Upper lobe of left lung (tissue), 6 donors: ENCODE measurements around the gene MFRP. TPM values are rescaled to one million over a fixed set of nuclear protein-coding genes. Genes with fewer than 3 reads are reported as not detected.

Source experiments
- ATAC-seq, 2 donors: fragments of 200-7000 bp; cut with Tn5 transposase; one replicate each; pipeline ENCODE4 v1.9.1; 2022; ENCODE audit warnings: mild to moderate bottlenecking in 2 of 2, moderate library complexity in 2 of 2; ENCODE audit not compliant: low FRiP score in 2 of 2
- DNase-seq, 2 donors: peaks; one replicate each; pipeline ENCODE4 v3.0.0-alpha.2; 2019 to 2020
- H3K27ac ChIP-seq, 4 donors: fragments of 200-600 bp; sonication (generic); one replicate each; pipeline ENCODE4 v1.5.1; 2016 to 2019
- H3K27me3 ChIP-seq, 4 donors: fragments of 200-600 bp; sonication (generic); one replicate each; pipeline ENCODE4 v1.5.1; 2017 to 2019
- H3K36me3 ChIP-seq, 4 donors: fragments of 200-600 bp; sonication (generic); one replicate each; pipeline ENCODE4 v1.5.1; 2016 to 2019
- H3K4me1 ChIP-seq, 4 donors: fragments of 200-600 bp; sonication (generic); one replicate each; pipeline ENCODE4 v1.5.1; 2018 to 2019
- H3K4me3 ChIP-seq, 4 donors: fragments of 200-600 bp; sonication (generic); one replicate each; pipeline ENCODE4 v1.5.1; 2017 to 2019; ENCODE audit warnings: mild to moderate bottlenecking in 2 of 4, moderate library complexity in 1 of 4
- H3K9me3 ChIP-seq, 4 donors: fragments of 200-600 bp; sonication (generic); one replicate each; pipeline ENCODE4 v1.5.1; 2018 to 2019
- EP300 ChIP-seq, 4 donors: sonication (generic); formaldehyde crosslinking; IDR thresholded peaks; one replicate each; pipeline ENCODE4 v1.5.1; 2017; ENCODE audit warnings: antibody characterized with exemption in 4 of 4, control low read depth in 2 of 4
- POLR2A ChIP-seq, 4 donors: fragments of 450-650 bp; IDR thresholded peaks; one replicate each; pipeline ENCODE4 v1.5.1; 2016 to 2017; ENCODE audit warnings: antibody characterized with exemption in 4 of 4, mild to moderate bottlenecking in 2 of 4
- POLR2AphosphoS5 ChIP-seq, 2 donors: sonication (generic); formaldehyde crosslinking; IDR thresholded peaks; one replicate each; pipeline ENCODE4 v1.5.1; 2017; ENCODE audit warnings: antibody characterized with exemption in 2 of 2
- WGBS, 2 donors: methylation state at CpG; one replicate each; pipeline ENCODE4 v1.1.5; 2017 to 2018; 5-methylcytosine and 5-hydroxymethylcytosine counted together
- total RNA-seq, 6 donors: library from RNA; depleted of rRNA in 4 of 6; stranded (reverse); fragments of >200 nt in 4 of 6; gene quantifications; one replicate each; pipeline versions ENCODE4 v1.1.0 to v1.2.1, GENCODE V29; 2016 to 2021
- TF ChIP-seq, protein P1 (sequence below), 6 experiments: fragments of 450-650 bp in 4 of 6; fragments of 200-600 bp in 2 of 6; sonication (generic) in 2 of 6; IDR thresholded peaks; one replicate each; pipeline ENCODE4 v1.5.1; 2016 to 2019; ENCODE audit warnings: antibody characterized with exemption in 6 of 6
- donor health status: DM: no; HTN: no; CAD: no; lungs with moderate emphysema.
- donor health status: DM: no; HTN: yes; CAD: no; lungs with severe emphysema.

The MFRP gene
- total RNA-seq, 6 donors from 2014 or later, result not detected

GRCh38 chr11:119373059-119373920, 26.8 kb upstream of the MFRP start:
- no peaks in the 10 kb centered on the region for H3K27me3 ChIP-seq
- H3K4me1 ChIP-seq, result peaks cover 30 to 44% (median 40%) of the 10 kb centered on the region in 4 donors
- H3K27ac ChIP-seq, result no peak overlapping the region
- H3K9me3 ChIP-seq, result no peaks in the 10 kb centered on the region
- H3K36me3 ChIP-seq, result no peaks in the 10 kb centered on the region
- 79 to 80% methylated on average over 21 to 23 of the region's 23 CpGs for WGBS, 2 donors
- H3K4me3 ChIP-seq, result no peak overlapping the region
- DNase-seq (peak; percentile 13 to 56), ATAC-seq (no peak)
- TF ChIP-seq POLR2A (IDR thresholded peaks at IDR 0.05) (no peak), EP300 (IDR thresholded peaks at IDR 0.05) (no peak), POLR2AphosphoS5 (IDR thresholded peaks at IDR 0.05) (no peak)
- TF ChIP-seq, protein P1, sequence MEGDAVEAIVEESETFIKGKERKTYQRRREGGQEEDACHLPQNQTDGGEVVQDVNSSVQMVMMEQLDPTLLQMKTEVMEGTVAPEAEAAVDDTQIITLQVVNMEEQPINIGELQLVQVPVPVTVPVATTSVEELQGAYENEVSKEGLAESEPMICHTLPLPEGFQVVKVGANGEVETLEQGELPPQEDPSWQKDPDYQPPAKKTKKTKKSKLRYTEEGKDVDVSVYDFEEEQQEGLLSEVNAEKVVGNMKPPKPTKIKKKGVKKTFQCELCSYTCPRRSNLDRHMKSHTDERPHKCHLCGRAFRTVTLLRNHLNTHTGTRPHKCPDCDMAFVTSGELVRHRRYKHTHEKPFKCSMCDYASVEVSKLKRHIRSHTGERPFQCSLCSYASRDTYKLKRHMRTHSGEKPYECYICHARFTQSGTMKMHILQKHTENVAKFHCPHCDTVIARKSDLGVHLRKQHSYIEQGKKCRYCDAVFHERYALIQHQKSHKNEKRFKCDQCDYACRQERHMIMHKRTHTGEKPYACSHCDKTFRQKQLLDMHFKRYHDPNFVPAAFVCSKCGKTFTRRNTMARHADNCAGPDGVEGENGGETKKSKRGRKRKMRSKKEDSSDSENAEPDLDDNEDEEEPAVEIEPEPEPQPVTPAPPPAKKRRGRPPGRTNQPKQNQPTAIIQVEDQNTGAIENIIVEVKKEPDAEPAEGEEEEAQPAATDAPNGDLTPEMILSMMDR (IDR thresholded peaks at IDR 0.05), result no peak

DNA sequence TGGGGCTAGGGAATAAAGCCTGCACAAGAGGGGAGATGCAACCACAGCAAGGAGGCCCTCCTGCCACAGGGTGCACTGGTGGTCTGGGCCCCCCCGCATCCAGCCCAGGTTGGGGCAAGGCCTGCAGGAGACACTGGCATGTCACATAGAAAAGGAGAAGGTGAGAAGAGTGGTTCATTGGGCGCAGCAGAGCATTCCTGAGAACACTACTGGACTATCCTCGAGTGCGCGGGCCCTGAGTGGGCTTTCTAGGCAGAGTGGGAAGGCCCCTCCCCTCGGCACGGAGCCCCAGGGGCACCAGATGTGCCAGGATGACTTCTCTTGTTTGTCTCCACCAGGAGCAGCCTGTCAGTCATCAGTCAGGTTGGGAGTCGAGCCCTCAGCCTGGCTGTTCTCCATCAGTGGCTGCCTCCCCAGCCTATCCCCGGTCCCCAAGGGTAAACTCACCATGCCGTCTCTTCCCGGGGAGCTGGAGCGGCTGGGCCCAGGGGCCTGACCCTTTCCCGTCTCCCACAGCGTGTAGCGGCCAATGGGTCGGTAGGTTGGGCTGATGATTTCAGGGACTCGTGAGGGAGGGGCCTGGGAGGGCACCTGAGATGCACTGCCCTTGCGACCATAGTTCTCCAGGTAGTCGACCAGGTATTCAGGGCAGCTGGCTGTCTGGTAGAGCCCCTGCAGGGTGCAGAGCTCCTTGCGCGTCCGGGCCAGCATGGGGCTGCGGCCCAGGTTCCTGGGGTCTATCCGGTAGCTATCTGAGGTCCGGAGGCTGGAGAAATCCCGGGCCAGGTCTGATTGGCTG, 26.0 kb upstream of the MFRP start:
- Histone ChIP-seq H3K36me3 (no peaks in the 10 kb centered on the region), H3K27ac (no peak overlapping the region), H3K4me1 (peaks cover 34 to 44% (median 41%) of the 10 kb centered on the region in 4 donors), H3K27me3 (no peaks in the 10 kb centered on the region), H3K9me3 (no peaks in the 10 kb centered on the region), H3K4me3 (no peak overlapping the region)
- TF ChIP-seq POLR2AphosphoS5 (IDR thresholded peaks at IDR 0.05) (no peak), EP300 (IDR thresholded peaks at IDR 0.05) (no peak), POLR2A (IDR thresholded peaks at IDR 0.05) (no peak)
- TF ChIP-seq, protein P1 (IDR thresholded peaks at IDR 0.05), result no peak
- ATAC-seq (no peak), DNase-seq (peak in 1 of 2 donors; percentile 73)
- 86 to 89% methylated on average over 16 to 26 of the region's 26 CpGs for WGBS, 2 donors

DNA sequence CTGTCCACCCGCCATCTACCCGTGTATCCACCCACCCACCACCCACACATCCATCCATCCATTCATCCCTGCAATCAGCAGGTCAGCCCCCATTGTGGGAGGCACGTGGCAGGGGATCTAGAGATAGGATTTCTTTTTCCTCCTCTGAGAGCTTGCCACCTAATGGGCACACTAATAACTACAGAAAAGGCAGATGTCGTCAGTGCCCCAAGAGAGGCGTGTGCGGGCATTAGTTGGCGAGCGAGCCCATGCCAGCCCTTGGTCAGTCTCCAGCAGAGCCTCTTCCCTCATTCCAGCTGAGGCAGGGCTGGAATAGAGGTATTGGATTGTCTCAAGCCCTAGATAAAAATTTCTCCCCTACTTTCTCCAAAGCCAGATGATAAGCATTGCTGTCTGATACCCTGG, 25.3 kb upstream of the MFRP start:
- H3K27me3 ChIP-seq, result no peaks in the 10 kb centered on the region
- H3K4me1 ChIP-seq, result peaks cover 32 to 44% (median 41%) of the 10 kb centered on the region in 4 donors
- WGBS, 2 donors, result 75% methylated on average over 8 of the region's 8 CpGs
- H3K27ac ChIP-seq, result no peak overlapping the region
- no peak overlapping the region for H3K4me3 ChIP-seq
- ATAC-seq, result no peak
- TF ChIP-seq POLR2A (IDR thresholded peaks at IDR 0.05) (no peak), POLR2AphosphoS5 (IDR thresholded peaks at IDR 0.05) (no peak), EP300 (IDR thresholded peaks at IDR 0.05) (no peak)
- TF ChIP-seq, protein P1 (IDR thresholded peaks at IDR 0.05), result no peak
- H3K36me3 ChIP-seq, result no peaks in the 10 kb centered on the region
- H3K9me3 ChIP-seq, result no peaks in the 10 kb centered on the region
- DNase-seq, result no peak

DNA sequence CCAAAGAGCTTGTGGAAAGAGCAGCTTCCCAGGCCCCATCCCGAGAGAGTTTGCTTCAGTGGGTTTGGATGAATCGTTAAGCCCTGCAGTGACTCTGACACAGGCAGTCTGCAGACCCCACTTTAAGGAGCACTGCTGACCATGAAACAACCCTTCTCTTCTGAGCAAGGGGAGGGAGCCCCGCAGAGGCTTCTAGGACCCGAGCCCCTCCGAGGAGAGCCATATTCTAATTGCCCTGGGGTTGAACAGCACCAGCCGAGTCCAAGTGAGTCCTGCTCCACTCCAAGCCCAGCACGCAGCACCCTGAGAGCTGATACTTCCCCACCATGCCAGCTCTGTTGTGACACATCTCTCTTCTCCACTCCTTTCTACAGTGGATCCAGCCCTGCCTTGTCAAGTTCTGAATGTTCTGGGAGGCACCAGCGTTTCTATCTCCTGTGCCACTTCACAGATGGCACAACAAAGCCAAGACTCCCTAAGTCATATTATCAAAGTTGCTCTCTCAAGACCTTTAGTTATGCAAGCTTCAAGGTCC, 24.6 kb upstream of the MFRP start:
- no peak for ATAC-seq
- H3K27ac ChIP-seq, result peak overlapping the region in 1 of 4 donors; percentile 28
- TF ChIP-seq POLR2AphosphoS5 (IDR thresholded peaks at IDR 0.05) (no peak), EP300 (IDR thresholded peaks at IDR 0.05) (no peak), POLR2A (IDR thresholded peaks at IDR 0.05) (no peak)
- TF ChIP-seq, protein P1 (IDR thresholded peaks at IDR 0.05), result no peak
- no peaks in the 10 kb centered on the region for H3K9me3 ChIP-seq
- no peak overlapping the region for H3K4me3 ChIP-seq
- no peaks in the 10 kb centered on the region for H3K27me3 ChIP-seq
- peaks cover 26 to 38% (median 35%) of the 10 kb centered on the region in 4 donors for H3K4me1 ChIP-seq
- no peaks in the 10 kb centered on the region for H3K36me3 ChIP-seq
- DNase-seq, result no peak
- 82 to 86% methylated on average over 7 to 8 of the region's 8 CpGs for WGBS, 2 donors
